Thoracic aorta (tissue), 2 donors: ENCODE data around the gene POLR1D. TPM values are rescaled to one million over a fixed set of nuclear protein-coding genes. Genes with fewer than 3 reads are reported as not detected.
A peak's percentile ranks its signal among the peaks of the same experiment; 100 is the strongest.

Source experiments
- ATAC-seq: fragments of 150-250 bp; one replicate; pipeline ENCODE4 v1.8.0; 2017; ENCODE audit warnings: low read depth; ENCODE audit not compliant: insufficient number of reproducible peaks, low FRiP score
- DNase-seq: peaks from one replicate; pipeline ENCODE4 v3.0.0-alpha.2; 2020; ENCODE audit warnings: low spot score
- H3K27ac ChIP-seq, 2 donors: fragments of 200-600 bp; sonication (generic); 1 replicate in 1 of 2; 2 replicates in 1 of 2; pipeline ENCODE4 v1.5.1; 2016; ENCODE audit warnings: mild to moderate bottlenecking in 2 of 2, moderate library complexity in 2 of 2
- H3K27me3 ChIP-seq: fragments of 200-600 bp; sonication (generic); replicated peaks from 2 replicates; pipeline ENCODE4 v1.6.0; 2016; ENCODE audit warnings: mild to moderate bottlenecking; ENCODE audit not compliant: insufficient read depth
- H3K36me3 ChIP-seq: fragments of 200-600 bp; sonication (generic); one replicate; pipeline ENCODE4 v1.5.1; 2016
- H3K4me1 ChIP-seq, 2 donors: fragments of 200-600 bp; sonication (generic); 1 replicate in 1 of 2; 2 replicates in 1 of 2; pipeline versions ENCODE4 v1.5.1 to v1.6.0; 2016; ENCODE audit warnings: low read depth in 2 of 2, mild to moderate bottlenecking in 1 of 2; ENCODE audit not compliant: control insufficient read depth in 1 of 2
- H3K4me3 ChIP-seq: fragments of 200-600 bp; sonication (generic); 2 replicates; pipeline ENCODE4 v1.5.1; 2016; ENCODE audit warnings: mild to moderate bottlenecking
- H3K9me3 ChIP-seq: fragments of 200-600 bp; sonication (generic); 2 replicates; pipeline ENCODE4 v1.5.1; 2016
- total RNA-seq, 2 donors: library from RNA; depleted of rRNA; stranded (reverse); fragments of >200 nt; gene quantifications; one replicate each; pipeline versions ENCODE4 v1.1.0 to v1.2.3, GENCODE V29; 2016
- TF ChIP-seq, protein P1 (sequence below): fragments of 200-600 bp; sonication (generic); IDR thresholded peaks from one replicate; pipeline ENCODE4 v1.5.1; 2019; ENCODE audit warnings: antibody characterized with exemption

The POLR1D gene
- total RNA-seq, 2 donors from 2014 or later: 89.0 to 95.7 TPM

DNA sequence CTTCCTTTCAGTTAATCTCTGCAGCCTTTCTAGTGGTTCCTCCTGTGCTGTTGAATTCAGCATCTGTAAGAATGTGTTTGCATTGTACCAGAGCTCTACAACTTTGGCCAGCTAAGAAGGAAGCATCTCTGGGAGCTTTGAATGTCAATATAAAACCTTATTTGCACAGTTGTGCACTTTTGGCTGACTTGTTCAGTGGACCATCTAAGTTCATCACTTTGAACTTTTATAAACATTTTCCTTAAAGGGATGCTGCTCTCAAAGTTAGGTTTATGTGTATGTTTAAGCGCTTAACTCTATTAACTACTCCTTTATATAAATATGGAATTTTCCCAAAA, 15.6 kb downstream of the POLR1D start:
- Histone ChIP-seq H3K4me1 (peaks cover 10 to 18% of the 10 kb centered on the region in 2 donors), H3K4me3 (no peak overlapping the region), H3K36me3 (no peaks in the 10 kb centered on the region), H3K9me3 (no peaks in the 10 kb centered on the region), H3K27me3 (no peaks in the 10 kb centered on the region), H3K27ac (no peak overlapping the region)
- DNase-seq: no peak
- TF ChIP-seq, protein P1, sequence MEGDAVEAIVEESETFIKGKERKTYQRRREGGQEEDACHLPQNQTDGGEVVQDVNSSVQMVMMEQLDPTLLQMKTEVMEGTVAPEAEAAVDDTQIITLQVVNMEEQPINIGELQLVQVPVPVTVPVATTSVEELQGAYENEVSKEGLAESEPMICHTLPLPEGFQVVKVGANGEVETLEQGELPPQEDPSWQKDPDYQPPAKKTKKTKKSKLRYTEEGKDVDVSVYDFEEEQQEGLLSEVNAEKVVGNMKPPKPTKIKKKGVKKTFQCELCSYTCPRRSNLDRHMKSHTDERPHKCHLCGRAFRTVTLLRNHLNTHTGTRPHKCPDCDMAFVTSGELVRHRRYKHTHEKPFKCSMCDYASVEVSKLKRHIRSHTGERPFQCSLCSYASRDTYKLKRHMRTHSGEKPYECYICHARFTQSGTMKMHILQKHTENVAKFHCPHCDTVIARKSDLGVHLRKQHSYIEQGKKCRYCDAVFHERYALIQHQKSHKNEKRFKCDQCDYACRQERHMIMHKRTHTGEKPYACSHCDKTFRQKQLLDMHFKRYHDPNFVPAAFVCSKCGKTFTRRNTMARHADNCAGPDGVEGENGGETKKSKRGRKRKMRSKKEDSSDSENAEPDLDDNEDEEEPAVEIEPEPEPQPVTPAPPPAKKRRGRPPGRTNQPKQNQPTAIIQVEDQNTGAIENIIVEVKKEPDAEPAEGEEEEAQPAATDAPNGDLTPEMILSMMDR: no peak
- ATAC-seq: no peak

DNA sequence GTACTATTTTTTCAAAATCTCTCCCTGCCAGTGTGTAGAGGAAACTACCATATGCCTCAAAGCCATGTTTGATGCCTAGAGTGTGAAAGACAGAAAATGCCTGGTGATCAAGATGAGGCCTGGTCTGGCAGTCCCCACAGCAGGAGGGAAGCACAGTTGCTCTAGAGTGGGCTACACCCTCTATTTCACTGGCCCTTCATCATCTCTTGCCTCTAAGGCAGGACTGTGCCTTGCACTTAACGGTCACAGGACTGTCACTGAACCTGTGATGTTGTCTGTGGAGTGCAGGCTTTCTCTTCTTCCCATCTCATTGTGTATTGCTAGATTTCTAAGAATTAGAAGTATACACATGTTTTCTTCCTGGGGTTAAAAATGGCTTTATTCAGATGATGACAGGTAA, 16.3 kb downstream of the POLR1D start:
- no peak overlapping the region for H3K4me3 ChIP-seq
- ATAC-seq (no peak), DNase-seq (no peak)
- H3K27me3 ChIP-seq: no peaks in the 10 kb centered on the region
- H3K36me3 ChIP-seq: no peaks in the 10 kb centered on the region
- TF ChIP-seq, protein P1: no peak
- H3K4me1 ChIP-seq: peaks cover 10 to 18% of the 10 kb centered on the region in 2 donors
- H3K27ac ChIP-seq: no peak overlapping the region
- H3K9me3 ChIP-seq: no peaks in the 10 kb centered on the region

DNA sequence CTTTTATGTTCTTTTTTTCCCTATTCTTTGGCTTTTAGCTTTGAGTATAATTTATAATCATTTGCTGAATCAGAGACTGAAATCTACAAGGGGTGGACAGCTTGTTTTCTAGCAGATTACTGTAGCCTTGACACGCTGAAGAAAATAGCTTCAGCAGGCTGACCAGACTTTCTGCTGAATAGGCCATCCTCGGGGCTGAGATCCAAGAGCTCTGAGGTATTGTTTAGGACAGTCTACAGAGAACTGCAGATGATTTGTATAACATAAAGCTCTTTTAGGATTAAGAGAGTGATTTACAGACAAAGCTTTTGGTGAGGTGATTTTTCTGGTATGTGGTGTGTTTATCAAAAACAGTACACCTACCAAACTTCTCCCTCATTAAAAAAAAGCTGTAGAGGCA, 16.8 kb downstream of the POLR1D start:
- Histone ChIP-seq H3K27ac (peak overlapping the region in 1 of 2 donors; percentile 4), H3K4me3 (no peak overlapping the region), H3K4me1 (peaks cover 10 to 18% of the 10 kb centered on the region in 2 donors), H3K36me3 (no peaks in the 10 kb centered on the region), H3K27me3 (no peaks in the 10 kb centered on the region), H3K9me3 (no peaks in the 10 kb centered on the region)
- DNase-seq: no peak
- no peak for ATAC-seq
- TF ChIP-seq, protein P1: no peak

DNA sequence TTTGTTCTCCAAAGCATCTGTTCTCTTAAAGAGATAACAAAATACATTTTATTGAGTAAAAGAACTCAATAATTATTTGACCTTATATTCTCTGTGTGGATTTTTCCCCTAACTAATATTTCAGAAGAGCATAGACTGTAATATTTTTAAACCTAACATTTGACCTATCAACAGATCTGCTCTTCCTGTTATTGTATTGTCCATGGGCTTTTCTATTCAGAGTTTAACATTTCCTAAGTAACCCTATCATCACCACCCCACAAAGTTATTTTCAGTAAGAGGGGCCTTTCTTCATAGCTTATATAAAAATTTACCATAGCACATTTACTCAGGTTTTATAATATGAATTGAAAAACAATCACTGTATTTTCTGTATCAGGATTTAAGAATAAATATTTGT, 17.5 kb downstream of the POLR1D start:
- peak overlapping the region; percentile 3 to 4 for H3K27ac ChIP-seq
- TF ChIP-seq, protein P1: no peak
- no peak for ATAC-seq

DNA sequence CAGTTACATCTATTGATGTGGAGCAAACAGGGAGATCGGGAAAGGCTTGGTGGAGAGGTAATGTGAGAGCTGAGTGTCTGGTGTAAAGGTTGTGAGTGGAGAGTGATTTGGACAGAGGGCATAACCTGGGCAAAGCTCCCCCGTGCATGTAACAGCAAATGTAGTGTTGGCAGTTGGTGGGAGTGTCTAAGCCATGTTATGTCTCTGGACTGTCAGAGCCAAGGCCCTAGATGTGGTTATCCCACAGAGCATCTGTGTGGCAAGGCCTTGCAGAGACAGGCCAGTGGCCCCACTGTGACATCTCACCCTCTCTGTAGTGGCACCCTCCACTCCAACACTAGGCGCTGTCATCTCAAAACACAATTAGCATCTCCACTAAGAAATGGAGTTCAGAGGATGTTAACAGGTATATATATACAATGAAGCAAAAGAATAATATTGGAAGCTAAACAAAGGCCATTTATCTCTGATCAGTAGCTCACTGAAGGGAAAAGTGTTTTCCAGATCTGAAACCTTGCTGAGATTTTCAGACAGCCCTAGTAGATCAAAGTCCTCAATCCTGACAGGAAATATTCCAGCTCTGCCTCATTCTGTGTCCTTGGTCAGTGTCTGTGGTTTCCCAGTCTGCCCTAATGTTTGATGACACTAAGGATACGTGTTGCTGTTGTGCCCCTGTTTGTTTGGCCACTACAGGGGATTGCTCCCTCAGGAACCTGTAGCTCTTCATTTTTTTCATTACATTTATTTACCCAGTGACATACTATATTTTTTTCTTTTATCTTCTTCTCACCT, 20.2 kb downstream of the POLR1D start:
- Histone ChIP-seq H3K27ac (no peak overlapping the region), H3K36me3 (no peaks in the 10 kb centered on the region), H3K27me3 (no peaks in the 10 kb centered on the region), H3K4me3 (no peak overlapping the region), H3K4me1 (peaks cover 10 to 22% of the 10 kb centered on the region in 2 donors), H3K9me3 (no peaks in the 10 kb centered on the region)
- TF ChIP-seq, protein P1: no peak
- ATAC-seq: no peak
- no peak for DNase-seq

More for the DNA sequence above, 17.5 kb downstream of the POLR1D start:
- Histone ChIP-seq H3K36me3 (no peaks in the 10 kb centered on the region), H3K4me3 (no peak overlapping the region), H3K9me3 (no peaks in the 10 kb centered on the region), H3K4me1 (peaks cover 10 to 21% of the 10 kb centered on the region in 2 donors), H3K27me3 (no peaks in the 10 kb centered on the region)
- DNase-seq: no peak
